Parathyroid adenoma (tissue), 2 donors: ENCODE data around the gene CFAP299.
"Not testable (repeated sequence)": the region's sequence is repeated elsewhere in the genome, so short reads cannot be mapped to it uniquely, and the experiment has no call there.

Source experiments
- H2AFZ ChIP-seq: fragments of 300-600 bp; sonication (generic); one replicate; pipeline ENCODE4 v1.7.0; 2017; ENCODE audit warnings: antibody characterized with exemption, mild to moderate bottlenecking
- H3K27ac ChIP-seq: fragments of 300-600 bp; sonication (generic); one replicate; pipeline ENCODE4 v1.7.0; 2017
- H3K27me3 ChIP-seq: fragments of 300-600 bp; sonication (generic); one replicate; pipeline ENCODE4 v1.7.0; 2017; ENCODE audit warnings: low read length; ENCODE audit not compliant: control insufficient read depth, insufficient read depth
- H3K36me3 ChIP-seq: fragments of 300-600 bp; sonication (generic); one replicate; pipeline ENCODE4 v1.7.0; 2017; ENCODE audit warnings: low read length; ENCODE audit not compliant: control insufficient read depth, insufficient read depth
- H3K4me1 ChIP-seq: fragments of 300-600 bp; sonication (generic); one replicate; pipeline ENCODE4 v1.7.0; 2017; ENCODE audit warnings: control low read depth
- H3K4me2 ChIP-seq: fragments of 300-600 bp; sonication (generic); one replicate; pipeline ENCODE4 v1.7.0; 2017; ENCODE audit warnings: low read length
- H3K4me3 ChIP-seq: fragments of 300-600 bp; sonication (generic); one replicate; pipeline ENCODE4 v1.7.0; 2017; ENCODE audit warnings: low read depth, low read length
- H3K79me2 ChIP-seq: fragments of 300-600 bp; sonication (generic); one replicate; pipeline ENCODE4 v1.7.0; 2017; ENCODE audit warnings: control low read depth
- H3K9ac ChIP-seq: fragments of 300-600 bp; sonication (generic); one replicate; pipeline ENCODE4 v1.7.0; 2017; ENCODE audit warnings: mild to moderate bottlenecking
- H3K9me3 ChIP-seq: fragments of 300-600 bp; sonication (generic); one replicate; pipeline ENCODE4 v1.7.0; 2017; ENCODE audit warnings: low read length; ENCODE audit not compliant: control insufficient read depth
- CTCF ChIP-seq: fragments of 300-600 bp; sonication (generic); IDR thresholded peaks from one replicate; pipeline ENCODE4 v1.7.0; 2017; ENCODE audit warnings: antibody characterized with exemption, mild to moderate bottlenecking
- donor health status: primary hyperparathyroidism.

The CFAP299 gene

GRCh38 chr4:80678413-80678812, 342.9 kb downstream of the CFAP299 start:
- Histone ChIP-seq H3K9me3 (no peaks in the 10 kb centered on the region), H2AFZ (no peak overlapping the region), H3K4me3 (no peak overlapping the region), H3K27ac (no peak overlapping the region), H3K4me1 (no peaks in the 10 kb centered on the region), H3K36me3 (no peaks in the 10 kb centered on the region), H3K9ac (no peak overlapping the region), H3K27me3 (no peaks in the 10 kb centered on the region), H3K4me2 (no peak overlapping the region), H3K79me2 (no peaks in the 10 kb centered on the region)
- no peak for TF ChIP-seq CTCF

GRCh38 chr4:80680934-80681333, 345.4 kb downstream of the CFAP299 start:
- H3K27me3 ChIP-seq = no peaks in the 10 kb centered on the region
- no peak for TF ChIP-seq CTCF
- H3K4me3 ChIP-seq = no peak overlapping the region
- H3K9me3 ChIP-seq = no peaks in the 10 kb centered on the region
- H3K4me2 ChIP-seq = no peak overlapping the region
- no peak overlapping the region for H3K9ac ChIP-seq
- H2AFZ ChIP-seq = no peak overlapping the region
- no peak overlapping the region for H3K27ac ChIP-seq
- H3K4me1 ChIP-seq = no peaks in the 10 kb centered on the region
- no peaks in the 10 kb centered on the region for H3K79me2 ChIP-seq
- H3K36me3 ChIP-seq = no peaks in the 10 kb centered on the region

GRCh38 chr4:80685214-80685613, 349.7 kb downstream of the CFAP299 start:
- H3K4me1 ChIP-seq = no peaks in the 10 kb centered on the region
- H3K27me3 ChIP-seq = no peaks in the 10 kb centered on the region
- H3K9ac ChIP-seq = no peak overlapping the region
- no peaks in the 10 kb centered on the region for H3K36me3 ChIP-seq
- no peak overlapping the region for H2AFZ ChIP-seq
- no peaks in the 10 kb centered on the region for H3K79me2 ChIP-seq
- no peaks in the 10 kb centered on the region for H3K9me3 ChIP-seq
- TF ChIP-seq CTCF = no peak
- H3K27ac ChIP-seq = no peak overlapping the region
- H3K4me2 ChIP-seq = no peak overlapping the region
- no peak overlapping the region for H3K4me3 ChIP-seq

- not testable (repeated sequence) for H3K36me3 ChIP-seq, H3K4me2 ChIP-seq, H3K27me3 ChIP-seq, H3K79me2 ChIP-seq, H3K27ac ChIP-seq, H3K4me1 ChIP-seq, H2AFZ ChIP-seq, H3K9ac ChIP-seq, H3K9me3 ChIP-seq, H3K4me3 ChIP-seq
These were observed 352.2 kb downstream of the CFAP299 start for GRCh38 chr4:80687736-80688135.

GRCh38 chr4:80694171-80694570, 358.6 kb downstream of the CFAP299 start:
- no peak for TF ChIP-seq CTCF

More at GRCh38 chr4:80694171-80694570, 358.6 kb downstream of the CFAP299 start:
- Histone ChIP-seq H3K4me1 (no peaks in the 10 kb centered on the region), H3K9me3 (no peaks in the 10 kb centered on the region), H2AFZ (no peak overlapping the region), H3K4me3 (no peak overlapping the region), H3K27ac (no peak overlapping the region), H3K27me3 (no peaks in the 10 kb centered on the region), H3K36me3 (no peaks in the 10 kb centered on the region), H3K9ac (no peak overlapping the region), H3K79me2 (no peaks in the 10 kb centered on the region), H3K4me2 (no peak overlapping the region)
